SH-SY5Y (cell line): Measurements from ENCODE around the gene PDE11A.

Experiments used
- GATA2 ChIP-seq: IDR thresholded peaks from 2 replicates; pipeline ENCODE4 v1.6.1; 2011; ENCODE audit warnings: mild to moderate bottlenecking, low read depth, low read length
- GATA3 ChIP-seq: IDR thresholded peaks from 2 replicates; pipeline ENCODE4 v1.6.1; 2011; ENCODE audit warnings: low read depth, mild to moderate bottlenecking, low read length, moderate library complexity

DNA sequence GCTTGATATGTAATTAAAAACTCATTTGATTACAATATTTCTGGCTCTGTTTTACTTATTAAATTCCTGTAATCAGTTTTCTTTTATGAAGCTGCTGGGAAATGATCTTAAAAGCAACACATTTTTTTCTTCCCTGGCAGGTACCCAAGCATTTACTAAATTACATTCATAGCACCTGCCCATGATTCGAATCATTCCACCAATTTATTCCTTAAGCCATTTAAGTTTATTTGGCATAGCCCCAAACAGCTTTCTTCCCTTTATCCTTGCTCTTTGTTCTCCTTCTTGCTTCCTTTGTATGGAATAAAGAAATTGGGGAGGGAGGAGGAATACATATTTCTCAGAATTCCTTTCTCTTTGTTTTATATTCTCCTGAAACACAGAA, 438.7 kb downstream of the PDE11A start:
- no peak for TF ChIP-seq GATA2
- no peak for TF ChIP-seq GATA3
